H1 (cell line): ENCODE measurements around the gene ERI3. TPM values are rescaled to one million over a fixed set of nuclear protein-coding genes. Genes with fewer than 3 reads are reported as not detected.

Experiments
- CTCF ChIA-PET: fragments of 300-600 bp; sonication (Branson Sonifier 250); formaldehyde crosslinking; loops from one replicate; lab custom pipeline; 2021; ENCODE audit not compliant: partially characterized antibody; lab: Charles Lee
- POLR2A ChIA-PET: fragments of 300-600 bp; sonication (Branson Sonifier 250); formaldehyde crosslinking; loops from one replicate; lab custom pipeline; 2021; ENCODE audit warnings: inconsistent platforms; ENCODE audit not compliant: partially characterized antibody; lab: Charles Lee
- DNase-seq, 2 experiments: peaks; one replicate each; pipeline versions ENCODE4 v3.0.0 to v3.0.0-alpha.2; 2010 to 2022; ENCODE audit warnings: low spot score in 2 of 2, low read depth in 1 of 2, mixed read lengths in 1 of 2
- FAIRE-seq: peaks from 2 replicates; lab custom pipeline; 2011; peaks lifted over from hg19 to GRCh38; lab: Jason Lieb, UNC
- H2AFZ ChIP-seq: 2 replicates; pipeline ENCODE4 v1.8.1; 2012; ENCODE audit warnings: low read length, inconsistent platforms
- H2AK5ac ChIP-seq: 2 replicates; pipeline ENCODE4 v1.6.1; 2013; ENCODE audit warnings: low read depth, low read length
- H2BK120ac ChIP-seq: replicated peaks from 2 replicates; pipeline ENCODE3; 2013; ENCODE audit warnings: low read depth, low read length, inconsistent platforms
- H2BK12ac ChIP-seq: 2 replicates; pipeline ENCODE4 v1.6.1; 2013; ENCODE audit warnings: low read depth, low read length
- H2BK15ac ChIP-seq: 2 replicates; pipeline ENCODE4 v1.6.1; 2013; ENCODE audit warnings: low read length
- H2BK20ac ChIP-seq: 2 replicates; pipeline ENCODE4 v1.6.1; 2013; ENCODE audit warnings: low read length
- H2BK5ac ChIP-seq: 2 replicates; pipeline ENCODE4 v1.6.1; 2013; ENCODE audit warnings: low read depth, low read length
- H3K14ac ChIP-seq: 2 replicates; pipeline ENCODE4 v1.6.1; 2013; ENCODE audit warnings: inconsistent platforms; ENCODE audit not compliant: insufficient read length
- H3K18ac ChIP-seq: 2 replicates; pipeline ENCODE4 v1.6.1; 2013; ENCODE audit warnings: low read length; ENCODE audit errors: extremely low read depth
- H3K23ac ChIP-seq: 2 replicates; pipeline ENCODE4 v1.6.1; 2013; ENCODE audit warnings: inconsistent platforms; ENCODE audit not compliant: insufficient read length
- H3K23me2 ChIP-seq: 2 replicates; pipeline ENCODE4 v1.6.1; 2013; ENCODE audit warnings: low read depth, low read length
- H3K27ac ChIP-seq: 2 replicates; pipeline ENCODE4 v1.6.1; 2011; ENCODE audit warnings: low read depth, low read length, inconsistent platforms
- H3K27me3 ChIP-seq, 4 experiments: replicated peaks in 1 of 4; 1 replicate in 1 of 4; 2 replicates in 3 of 4; pipeline versions ENCODE4 v1.6.1 to v1.8.1; 2011 to 2013; ENCODE audit warnings: low read length in 3 of 4, mild to moderate bottlenecking in 3 of 4, inconsistent platforms in 2 of 4, mixed read lengths in 2 of 4, moderate library complexity in 1 of 4; ENCODE audit not compliant: control insufficient read depth in 3 of 4, insufficient read depth in 3 of 4; ENCODE audit errors: extremely low read depth in 1 of 4
- H3K36me3 ChIP-seq, 4 experiments: 2 replicates each; pipeline versions ENCODE4 v1.6.1 to v1.8.1; 2011 to 2013; ENCODE audit warnings: mild to moderate bottlenecking in 4 of 4, low read length in 3 of 4, moderate library complexity in 2 of 4, control low read depth in 1 of 4, inconsistent platforms in 1 of 4; ENCODE audit not compliant: insufficient read depth in 4 of 4, control insufficient read depth in 2 of 4
- H3K4ac ChIP-seq: replicated peaks from 2 replicates; pipeline ENCODE3; 2013; ENCODE audit warnings: low read length, low read depth, mixed read lengths, inconsistent platforms; ENCODE audit not compliant: insufficient read length
- H3K4me1 ChIP-seq, 4 experiments: replicated peaks in 1 of 4; 1 replicate in 1 of 4; 2 replicates in 3 of 4; pipeline versions ENCODE4 v1.6.1 to v1.8.1; 2011 to 2013; ENCODE audit warnings: low read length in 3 of 4, inconsistent platforms in 2 of 4, mixed read lengths in 1 of 4; ENCODE audit not compliant: insufficient read depth in 4 of 4, control insufficient read depth in 3 of 4
- H3K4me2 ChIP-seq, 2 experiments: 2 replicates each; pipeline versions ENCODE4 v1.6.1 to v1.8.1; 2011 to 2013; ENCODE audit warnings: low read depth in 2 of 2, low read length in 2 of 2, control low read depth in 1 of 2, inconsistent platforms in 1 of 2, mild to moderate bottlenecking in 1 of 2; ENCODE audit not compliant: insufficient read depth in 1 of 2
- H3K4me3 ChIP-seq, 4 experiments: fragments of 200-600, 300-600 bp in 1 of 4; sonication (generic), shearing (Covaris generic), sonication (Bioruptor Twin) in 1 of 4; 2 replicates each; pipeline versions ENCODE4 v1.5.1 to v1.8.1; 2011 to 2016; ENCODE audit warnings: low read length in 4 of 4, low read depth in 3 of 4, control low read depth in 2 of 4, inconsistent platforms in 2 of 4, mild to moderate bottlenecking in 2 of 4, mixed read lengths in 1 of 4, moderate library complexity in 1 of 4; ENCODE audit not compliant: insufficient read depth in 2 of 4; ENCODE audit errors: extremely low read depth in 1 of 4
- H3K56ac ChIP-seq: replicated peaks from 2 replicates; pipeline ENCODE3; 2013; ENCODE audit warnings: low read depth, mild to moderate bottlenecking, mixed read lengths, low read length, inconsistent platforms; ENCODE audit not compliant: insufficient read length
- H3K79me1 ChIP-seq: 2 replicates; pipeline ENCODE4 v1.6.1; 2013; ENCODE audit warnings: low read depth, low read length, control low read depth
- H3K79me2 ChIP-seq, 2 experiments: 2 replicates each; pipeline versions ENCODE4 v1.6.1 to v1.8.1; 2012 to 2013; ENCODE audit warnings: low read length in 2 of 2, mild to moderate bottlenecking in 2 of 2, inconsistent platforms in 1 of 2; ENCODE audit not compliant: insufficient read depth in 2 of 2, control insufficient read depth in 1 of 2
- H3K9ac ChIP-seq, 4 experiments: replicated peaks in 1 of 4; 1 replicate in 1 of 4; 2 replicates in 3 of 4; pipeline versions ENCODE4 v1.6.1 to v1.8.1; 2011 to 2013; ENCODE audit warnings: low read depth in 3 of 4, low read length in 3 of 4, control low read depth in 2 of 4, mild to moderate bottlenecking in 2 of 4, moderate library complexity in 2 of 4, inconsistent platforms in 1 of 4; ENCODE audit errors: extremely low read depth in 1 of 4
- H3K9me3 ChIP-seq, 2 experiments: 2 replicates each; pipeline versions ENCODE4 v1.6.1 to v1.8.1; 2012 to 2013; ENCODE audit warnings: mild to moderate bottlenecking in 2 of 2, moderate library complexity in 2 of 2, control low read depth in 1 of 2, inconsistent platforms in 1 of 2, low read depth in 1 of 2, low read length in 1 of 2, mixed read lengths in 1 of 2; ENCODE audit not compliant: insufficient read depth in 2 of 2
- H4K20me1 ChIP-seq, 2 experiments: replicated peaks in 1 of 2; 2 replicates each; pipeline versions ENCODE3 to v1.8.1; 2011 to 2013; ENCODE audit warnings: inconsistent platforms in 2 of 2, low read length in 2 of 2, mild to moderate bottlenecking in 1 of 2; ENCODE audit not compliant: insufficient read depth in 2 of 2, control insufficient read depth in 1 of 2
- H4K5ac ChIP-seq: 2 replicates; pipeline ENCODE4 v1.6.1; 2013; ENCODE audit warnings: low read length, low read depth, mixed read lengths, inconsistent platforms; ENCODE audit not compliant: insufficient read length
- H4K8ac ChIP-seq: 2 replicates; pipeline ENCODE4 v1.8.0; 2013; ENCODE audit warnings: mild to moderate bottlenecking, moderate library complexity, low read length, inconsistent platforms; ENCODE audit not compliant: insufficient read depth; ENCODE audit errors: extremely low read depth
- H4K91ac ChIP-seq: replicated peaks from 2 replicates; pipeline ENCODE3; 2013; ENCODE audit warnings: low read length, mixed read lengths, inconsistent platforms; ENCODE audit not compliant: insufficient read length
- BCL11A ChIP-seq, 2 experiments: IDR thresholded peaks; one replicate each; pipeline ENCODE4 v1.6.1; 2011; ENCODE audit warnings: low read depth in 2 of 2, low read length in 2 of 2, mild to moderate bottlenecking in 2 of 2
- JUN ChIP-seq: IDR thresholded peaks from 2 replicates; pipeline ENCODE4 v1.6.1; 2011; ENCODE audit warnings: low read depth, mild to moderate bottlenecking, improper control_type of control experiment, low read length
- RXRA ChIP-seq: IDR thresholded peaks from 2 replicates; pipeline ENCODE4 v1.6.1; 2011; ENCODE audit warnings: low read depth, mild to moderate bottlenecking, low read length, moderate library complexity; ENCODE audit not compliant: insufficient read depth
- SIRT6 ChIP-seq: IDR thresholded peaks from one replicate; pipeline ENCODE4 v1.7.1; 2012; ENCODE audit warnings: low read length, inconsistent platforms
- YY1 ChIP-seq: IDR thresholded peaks from 2 replicates; pipeline ENCODE4 v1.6.1; 2011; ENCODE audit warnings: low read depth, mild to moderate bottlenecking, low read length
- WGBS, 2 experiments: shearing (Covaris generic) in 1 of 2; methylation state at CpG; one replicate each; pipeline versions ENCODE4 v1.1.6 to v1.1.7; 2013 to 2015; ENCODE audit warnings: low lambda C conversion rate in 2 of 2, mixed read lengths in 2 of 2, inconsistent platforms in 1 of 2, low coverage in 1 of 2, missing lambda C conversion rate in 1 of 2; ENCODE audit not compliant: insufficient replicate concordance in 2 of 2, insufficient coverage in 1 of 2, insufficient read length in 1 of 2; ENCODE audit errors: extremely low coverage in 1 of 2, missing lambda C conversion rate in 1 of 2; 5-methylcytosine and 5-hydroxymethylcytosine counted together
- polyA plus RNA-seq, 7 experiments: library from polyadenylated mRNA; depleted of rRNA in 3 of 7; stranded (reverse) in 5 of 7; unstranded in 2 of 7; fragments of >200 nt in 5 of 7; fragments of 200-250 nt in 2 of 7; gene quantifications; 1 replicate in 5 of 7; 2 replicates in 1 of 7; 4 replicates in 1 of 7; pipeline versions ENCODE4 v1.2.1 to v1.2.3, GENCODE V29; 2011 to 2013; ENCODE audit warnings: missing spikeins in 2 of 7, mixed read lengths in 2 of 7
- total RNA-seq: library from RNA; stranded (reverse); fragmentation: NEBNext Ultra II Directional; extraction: Animal tissue kit (Norgen Biotek cat#: 25700); gene quantifications from 2 replicates; pipeline ENCODE4 v1.2.1, GENCODE V29; 2021
- TF ChIP-seq, protein P1 (sequence below): IDR thresholded peaks from 2 replicates; pipeline ENCODE4 v1.6.1; 2012; ENCODE audit warnings: low read length, inconsistent platforms

Gene ERI3
- total and polyA plus RNA-seq, 2 of the 8 experiments (the other 6 are each of a cell fraction or from before 2014, with no cell fraction given) = 81.1 to 199 TPM

DNA sequence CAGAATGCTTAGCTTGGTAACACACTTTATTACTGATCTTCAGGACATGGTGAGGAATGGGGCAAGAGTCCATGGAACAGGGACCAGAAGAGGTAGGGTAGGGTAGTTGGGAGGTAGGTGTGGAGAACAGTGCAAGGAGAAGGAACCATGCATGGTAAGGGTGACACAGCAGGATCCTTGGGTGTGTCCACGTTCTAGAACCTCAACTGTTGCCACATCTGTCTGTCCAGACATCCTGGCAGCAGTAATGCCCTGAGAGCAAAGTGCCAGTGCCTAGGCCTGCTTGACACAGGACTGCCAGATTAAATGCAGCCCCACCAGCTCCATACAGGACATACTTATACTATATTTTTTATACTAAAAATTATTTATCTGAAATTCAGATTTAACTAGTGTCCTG lies 127.8 kb downstream of the ERI3 start:
- no peak overlapping the region for H2AFZ ChIP-seq
- H3K27me3 ChIP-seq = no peaks in the 10 kb centered on the region; a peak in 1 of 7 replicates
- H4K91ac ChIP-seq = no peak overlapping the region
- H4K5ac ChIP-seq = no peak overlapping the region
- FAIRE-seq (no peak), DNase-seq (no peak)
- no peaks in the 10 kb centered on the region for H3K79me2 ChIP-seq
- no peaks in the 10 kb centered on the region for H3K79me1 ChIP-seq
- no peak overlapping the region for H2BK5ac ChIP-seq
- WGBS, 2 experiments = 83% methylated on average over 1 of the region's 1 CpG; no CpG with 5 or more reads in 1 of the 2 experiments
- H2BK120ac ChIP-seq = no peak overlapping the region
- no peak overlapping the region for H2AK5ac ChIP-seq
- H3K18ac ChIP-seq = no peak overlapping the region
- H3K4me2 ChIP-seq = no peak overlapping the region
- no peak overlapping the region for H4K8ac ChIP-seq
- H3K9ac ChIP-seq = no peak overlapping the region
- no peak overlapping the region for H3K23ac ChIP-seq
- H4K20me1 ChIP-seq = peaks cover 0 to 4% of the 10 kb centered on the region in 2 experiments
- POLR2A ChIA-PET = interaction anchor here (1.0 to 3.6 kb wide), 2 partner anchors 10 kb away, joined by 3 to 12 read pairs; no protein-coding TSS in a partner anchor
- H2BK12ac ChIP-seq = no peak overlapping the region
- H3K4me3 ChIP-seq = no peak overlapping the region
- TF ChIP-seq JUN = no peak
- no peak for TF ChIP-seq RXRA
- TF ChIP-seq, protein P1, sequence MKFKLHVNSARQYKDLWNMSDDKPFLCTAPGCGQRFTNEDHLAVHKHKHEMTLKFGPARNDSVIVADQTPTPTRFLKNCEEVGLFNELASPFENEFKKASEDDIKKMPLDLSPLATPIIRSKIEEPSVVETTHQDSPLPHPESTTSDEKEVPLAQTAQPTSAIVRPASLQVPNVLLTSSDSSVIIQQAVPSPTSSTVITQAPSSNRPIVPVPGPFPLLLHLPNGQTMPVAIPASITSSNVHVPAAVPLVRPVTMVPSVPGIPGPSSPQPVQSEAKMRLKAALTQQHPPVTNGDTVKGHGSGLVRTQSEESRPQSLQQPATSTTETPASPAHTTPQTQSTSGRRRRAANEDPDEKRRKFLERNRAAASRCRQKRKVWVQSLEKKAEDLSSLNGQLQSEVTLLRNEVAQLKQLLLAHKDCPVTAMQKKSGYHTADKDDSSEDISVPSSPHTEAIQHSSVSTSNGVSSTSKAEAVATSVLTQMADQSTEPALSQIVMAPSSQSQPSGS = no peak
- no peak for TF ChIP-seq BCL11A (IDR thresholded peaks at IDR 0.05; ENCODE audit: low read depth in 2 of 2, low read length in 2 of 2)
- no peak for TF ChIP-seq YY1
- no peak for TF ChIP-seq SIRT6
- H3K56ac ChIP-seq = no peak overlapping the region
- H3K36me3 ChIP-seq = peaks cover 0 to 21% (median 3%) of the 10 kb centered on the region in 4 experiments; a peak in 4 of 8 replicates
- peaks cover 20 to 24% of the 10 kb centered on the region in 2 experiments for H3K9me3 ChIP-seq
- H2BK20ac ChIP-seq = no peak overlapping the region
- H3K23me2 ChIP-seq = no peaks in the 10 kb centered on the region
- no peaks in the 10 kb centered on the region for H3K4me1 ChIP-seq
- CTCF ChIA-PET = interaction anchor here (0.7 to 18.7 kb wide), 5 partner anchors 9 to 381 kb away, joined by 3 to 191 read pairs (median 5); no protein-coding TSS in a partner anchor
- H3K4ac ChIP-seq = no peak overlapping the region
- H2BK15ac ChIP-seq = no peak overlapping the region
- H3K27ac ChIP-seq = no peak overlapping the region
- no peak overlapping the region for H3K14ac ChIP-seq
